Measurements from ENCODE around the gene MSANTD1.

Gene MSANTD1

GRCh38 chr4:3276986-3277385 lies 28.0 kb downstream of the MSANTD1 start:
- H3K4me3 ChIP-seq (replicated peaks in 1 of 2; ENCODE audit: low read depth in 2 of 2, low read length in 2 of 2) = no peak overlapping the region
- TF ChIP-seq, protein P1, sequence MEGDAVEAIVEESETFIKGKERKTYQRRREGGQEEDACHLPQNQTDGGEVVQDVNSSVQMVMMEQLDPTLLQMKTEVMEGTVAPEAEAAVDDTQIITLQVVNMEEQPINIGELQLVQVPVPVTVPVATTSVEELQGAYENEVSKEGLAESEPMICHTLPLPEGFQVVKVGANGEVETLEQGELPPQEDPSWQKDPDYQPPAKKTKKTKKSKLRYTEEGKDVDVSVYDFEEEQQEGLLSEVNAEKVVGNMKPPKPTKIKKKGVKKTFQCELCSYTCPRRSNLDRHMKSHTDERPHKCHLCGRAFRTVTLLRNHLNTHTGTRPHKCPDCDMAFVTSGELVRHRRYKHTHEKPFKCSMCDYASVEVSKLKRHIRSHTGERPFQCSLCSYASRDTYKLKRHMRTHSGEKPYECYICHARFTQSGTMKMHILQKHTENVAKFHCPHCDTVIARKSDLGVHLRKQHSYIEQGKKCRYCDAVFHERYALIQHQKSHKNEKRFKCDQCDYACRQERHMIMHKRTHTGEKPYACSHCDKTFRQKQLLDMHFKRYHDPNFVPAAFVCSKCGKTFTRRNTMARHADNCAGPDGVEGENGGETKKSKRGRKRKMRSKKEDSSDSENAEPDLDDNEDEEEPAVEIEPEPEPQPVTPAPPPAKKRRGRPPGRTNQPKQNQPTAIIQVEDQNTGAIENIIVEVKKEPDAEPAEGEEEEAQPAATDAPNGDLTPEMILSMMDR (IDR thresholded peaks at IDR 0.05; ENCODE audit: low read depth, low read length) = no peak
- peak; percentile 50 to 77 for DNase-seq (ENCODE audit: low read depth in 2 of 2)

GRCh38 chr4:3280466-3280865 lies 31.5 kb downstream of the MSANTD1 start:
- TF ChIP-seq, protein P1 (IDR thresholded peaks at IDR 0.05; ENCODE audit: low read depth, low read length) = no peak
- DNase-seq (ENCODE audit: low read depth in 2 of 2) = no peak

GRCh38 chr4:3283483-3283882 lies 34.5 kb downstream of the MSANTD1 start:
- TF ChIP-seq, protein P1 (IDR thresholded peaks at IDR 0.05; ENCODE audit: low read depth, low read length) = no peak
- no peak for DNase-seq (ENCODE audit: low read depth in 2 of 2)
- H3K4me3 ChIP-seq (replicated peaks in 1 of 2; ENCODE audit: low read depth in 2 of 2, low read length in 2 of 2) = no peak overlapping the region

More at GRCh38 chr4:3280466-3280865, 31.5 kb downstream of the MSANTD1 start:
- H3K4me3 ChIP-seq (replicated peaks in 1 of 2; ENCODE audit: low read depth in 2 of 2, low read length in 2 of 2) = no peak overlapping the region

DNA sequence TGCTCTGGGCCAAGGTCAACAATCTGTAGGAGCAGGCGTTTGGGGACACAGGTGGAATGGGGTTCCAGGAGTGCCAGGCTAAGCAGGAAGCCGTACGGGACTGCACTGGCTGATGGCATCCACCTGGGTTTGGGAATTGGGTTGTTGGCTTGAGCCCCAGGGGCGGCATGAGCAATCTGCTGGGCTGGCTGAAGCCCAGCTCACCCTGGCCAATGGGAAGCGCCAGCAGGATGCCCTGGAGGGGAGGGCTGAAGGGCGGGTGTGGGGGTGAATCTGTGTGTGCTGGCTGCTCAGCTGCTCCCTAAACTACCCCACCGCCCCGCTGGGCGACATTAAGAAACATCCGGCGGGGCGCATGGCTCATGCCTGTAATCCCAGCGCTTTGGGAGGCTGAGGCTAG lies 35.0 kb downstream of the MSANTD1 start:
- DNase-seq (ENCODE audit: low read depth in 2 of 2) = no peak
- TF ChIP-seq, protein P1 (IDR thresholded peaks at IDR 0.05; ENCODE audit: low read depth, low read length) = no peak
- H3K4me3 ChIP-seq (replicated peaks in 1 of 2; ENCODE audit: low read depth in 2 of 2, low read length in 2 of 2) = no peak overlapping the region

DNA sequence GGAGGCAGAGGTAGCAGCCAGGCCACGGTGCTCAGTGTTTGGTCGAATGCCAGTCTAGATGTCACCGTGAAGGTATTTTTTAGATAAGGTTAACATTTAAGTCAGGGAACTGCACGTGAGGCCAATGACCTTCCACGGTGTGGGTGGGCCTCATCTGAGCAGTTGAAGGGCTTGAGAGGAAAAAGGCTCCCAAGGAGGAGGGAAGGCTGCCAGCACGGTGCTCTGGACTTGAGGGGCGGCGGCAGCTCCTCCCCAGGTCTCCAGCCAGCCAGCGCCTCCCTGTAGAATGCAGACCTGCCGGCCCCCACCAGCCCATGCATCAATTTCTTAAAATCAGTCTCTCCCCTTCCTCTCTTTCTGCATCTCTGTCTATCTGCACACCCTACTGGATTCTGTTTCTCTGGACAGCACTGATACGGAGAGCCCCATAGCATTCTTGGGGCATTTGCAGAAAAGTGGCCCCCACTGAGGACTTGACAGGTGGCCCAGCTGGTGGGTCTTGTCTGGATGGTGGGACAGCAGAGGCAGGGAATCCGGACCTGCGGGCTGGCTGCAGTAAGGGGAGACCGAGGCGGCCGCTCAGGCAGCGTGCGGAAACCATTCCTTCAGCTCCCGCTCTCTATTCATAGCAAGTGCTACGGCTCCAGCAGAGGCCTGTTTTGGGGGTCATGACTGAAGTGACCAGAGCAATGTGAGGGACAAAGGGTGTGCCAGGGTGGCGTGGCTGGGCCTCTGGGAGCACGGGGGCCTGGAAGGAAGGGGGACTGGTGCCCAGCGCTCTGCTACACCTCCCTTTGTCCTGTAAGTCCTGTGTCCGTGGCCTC lies 36.0 kb downstream of the MSANTD1 start:
- DNase-seq (ENCODE audit: low read depth in 2 of 2) = no peak
- no peak overlapping the region for H3K4me3 ChIP-seq (replicated peaks in 1 of 2; ENCODE audit: low read depth in 2 of 2, low read length in 2 of 2)
- TF ChIP-seq, protein P1 (IDR thresholded peaks at IDR 0.05; ENCODE audit: low read depth, low read length) = no peak

DNA sequence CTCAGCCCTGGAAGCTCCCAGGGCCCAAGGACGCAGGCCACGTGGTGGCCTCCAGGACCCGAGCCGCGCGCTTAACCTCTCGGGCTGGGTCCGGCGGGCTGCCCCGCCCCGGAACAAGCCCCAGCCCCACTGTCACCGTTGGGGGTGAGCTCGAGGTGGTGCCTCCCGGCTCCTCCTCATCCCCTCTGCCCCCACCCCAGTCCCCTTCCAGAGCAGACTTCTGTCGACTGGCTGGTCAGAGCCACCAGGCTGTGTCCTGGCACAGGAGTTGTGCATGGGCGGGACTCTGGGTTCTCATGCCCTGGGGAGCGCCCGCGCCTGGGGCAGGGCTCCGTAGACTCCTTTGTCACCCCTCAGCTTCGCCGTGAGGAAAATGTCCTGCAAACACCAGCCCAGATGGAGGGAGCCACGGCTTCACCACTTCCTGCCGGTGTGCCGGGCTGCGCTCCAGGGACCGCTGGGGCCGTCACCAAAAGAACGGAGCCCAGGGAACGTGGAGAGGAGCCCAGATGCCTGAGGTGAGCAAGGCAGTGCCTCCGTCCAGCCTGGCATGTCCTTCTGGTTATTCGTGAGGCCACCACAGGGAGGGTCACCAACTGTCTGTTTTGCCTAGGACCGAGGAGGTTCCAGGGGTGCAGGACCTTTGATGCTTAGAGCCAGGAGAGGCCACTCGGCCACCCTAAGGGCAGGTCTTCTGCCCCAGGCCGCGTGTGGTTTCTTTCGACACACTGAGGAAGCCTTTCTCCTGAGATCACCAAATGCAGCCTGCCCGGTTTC lies 36.8 kb downstream of the MSANTD1 start:
- TF ChIP-seq, protein P1 (IDR thresholded peaks at IDR 0.05; ENCODE audit: low read depth, low read length) = no peak
- peak in 1 of 2 donors; percentile 24 for DNase-seq (ENCODE audit: low read depth in 2 of 2)
- no peak overlapping the region for H3K4me3 ChIP-seq (replicated peaks in 1 of 2; ENCODE audit: low read depth in 2 of 2, low read length in 2 of 2)
